K562 (cell line): ENCODE measurements around the gene OCA2.

Experiments used
- CREB1 ChIP-seq, 2 experiments: sonication (generic) in 1 of 2; formaldehyde crosslinking in 1 of 2; IDR thresholded peaks; 2 replicates each; pipeline versions ENCODE4 v1.6.1 to v1.8.0; 2012 to 2022; ENCODE audit warnings: inconsistent platforms in 1 of 2, mild to moderate bottlenecking in 1 of 2, missing genetic modification reagents in 1 of 2, moderate library complexity in 1 of 2
- FOXA3 ChIP-seq, 2 experiments: fragments of 450-650 bp in 1 of 2; sonication (generic) in 1 of 2; formaldehyde crosslinking; IDR thresholded peaks in 1 of 2; conservative IDR thresholded peaks in 1 of 2; 2 replicates each; pipeline versions ENCODE4 v1.4.0 to v1.8.0; 2020 to 2022; ENCODE audit warnings: mild to moderate bottlenecking in 2 of 2, missing genetic modification reagents in 1 of 2
- FOXM1 ChIP-seq, 2 experiments: fragments of 450-650 bp in 1 of 2; sonication (generic) in 1 of 2; formaldehyde crosslinking in 1 of 2; IDR thresholded peaks; 2 replicates each; pipeline versions ENCODE4 v1.6.1 to v1.9.0; 2017 to 2022; ENCODE audit warnings: low read depth in 2 of 2, mild to moderate bottlenecking in 2 of 2, missing genetic modification reagents in 1 of 2, moderate library complexity in 1 of 2
- HMG20B ChIP-seq: fragments of 250-450 bp; sonication (Bioruptor Pico); IDR thresholded peaks from 2 replicates; pipeline ENCODE4 v1.5.0; 2021; ENCODE audit warnings: mild to moderate bottlenecking
- MLLT1 ChIP-seq, 2 experiments: fragments of 450-650 bp; IDR thresholded peaks; 2 replicates each; pipeline ENCODE4 v1.6.1; 2016
- PHF8 ChIP-seq: fragments of 200-600 bp; sonication (generic); IDR thresholded peaks from 2 replicates; pipeline ENCODE4 v1.6.1; 2012; ENCODE audit warnings: mixed run types, mild to moderate bottlenecking, inconsistent platforms, low read length, moderate library complexity, borderline replicate concordance
- REST ChIP-seq, 2 experiments: fragments of 450-650 bp; formaldehyde crosslinking in 1 of 2; IDR thresholded peaks; 2 replicates each; pipeline versions ENCODE4 v1.4.0 to v1.6.1; 2014 to 2020; ENCODE audit warnings: mild to moderate bottlenecking in 2 of 2, borderline replicate concordance in 1 of 2, low read depth in 1 of 2
- SAP30 ChIP-seq: fragments of 200-600 bp; sonication (generic); IDR thresholded peaks from 2 replicates; pipeline ENCODE4 v1.6.1; 2012; ENCODE audit warnings: borderline replicate concordance, low read depth, mild to moderate bottlenecking, moderate library complexity, low read length, control low read depth, inconsistent platforms; ENCODE audit not compliant: insufficient read depth, poor library complexity, severe bottlenecking

DNA sequence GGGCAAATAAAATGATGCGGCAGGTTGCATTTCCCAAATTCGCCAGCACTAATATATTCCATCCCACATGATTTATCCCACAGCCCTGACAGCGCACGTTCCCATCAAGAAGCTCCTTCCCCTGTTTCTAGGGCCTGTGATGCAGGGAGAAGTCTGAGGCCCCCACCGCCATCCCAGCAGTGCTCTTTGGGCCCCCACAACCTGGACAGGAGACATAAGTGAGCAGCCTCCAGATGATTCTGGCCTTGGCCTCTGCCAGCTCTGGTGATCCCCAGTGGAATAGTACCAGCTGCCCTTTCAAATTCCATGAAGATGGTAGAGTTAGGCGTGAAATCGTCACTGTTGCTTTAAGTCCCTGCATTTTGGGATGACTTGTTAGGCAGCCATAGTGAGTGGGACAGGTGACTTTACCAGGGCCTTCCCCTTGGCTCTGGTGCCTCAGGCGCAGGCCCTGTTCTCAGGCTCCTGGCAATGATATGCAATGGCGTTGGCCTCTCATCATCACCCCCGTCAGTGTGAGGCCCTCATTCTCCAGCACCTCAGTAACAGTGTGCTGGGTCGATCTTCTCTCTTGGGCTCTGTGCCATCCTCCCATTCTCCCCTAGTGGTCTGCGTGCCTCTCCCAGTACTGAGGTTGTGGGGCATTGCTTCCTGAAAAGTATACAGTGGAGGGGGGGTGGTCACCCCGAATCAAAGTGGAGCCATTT, 263.7 kb downstream of the OCA2 start:
- TF ChIP-seq REST (IDR thresholded peaks at IDR 0.05; ENCODE audit: borderline replicate concordance): no peak
- TF ChIP-seq REST (CRISPR knock-in tag; IDR thresholded peaks at IDR 0.05; ENCODE audit: low read depth): no peak
- no peak for TF ChIP-seq SAP30
- TF ChIP-seq MLLT1 (IDR thresholded peaks at IDR 0.05): no peak
- TF ChIP-seq CREB1 (IDR thresholded peaks at IDR 0.05): no peak
- TF ChIP-seq CREB1 (CRISPR knock-in tag; IDR thresholded peaks at IDR 0.05): no peak
- TF ChIP-seq FOXM1 (IDR thresholded peaks at IDR 0.05; ENCODE audit: low read depth): no peak
- TF ChIP-seq FOXM1 (CRISPR knock-in tag; IDR thresholded peaks at IDR 0.05; ENCODE audit: low read depth): no peak
- no peak for TF ChIP-seq HMG20B (CRISPR knock-in tag)
- TF ChIP-seq PHF8: no peak
- no peak for TF ChIP-seq FOXA3 (CRISPR knock-in tag; conservative IDR thresholded peaks at IDR 0.05 in 1 of 2, IDR thresholded peaks at IDR 0.05 in 1 of 2)
